Epidermal melanocyte (primary cell): ENCODE results near the gene PDE1C.
A peak's percentile ranks its signal among the peaks of the same experiment; 100 is the strongest.
"Not testable (repeated sequence)": the region's sequence is repeated elsewhere in the genome, so short reads cannot be mapped to it uniquely, and the experiment has no call there.

ENCODE experiments used
- DNase-seq: peaks from one replicate; pipeline ENCODE4 v3.0.0; 2011; ENCODE audit warnings: low spot score; ENCODE audit not compliant: insufficient read length

PDE1C gene

GRCh38 chr7:32070406-32071360 is at the start of gene PDE1C:
TSS of gene PDE1C (minus strand) at chr7:32070407.
- no peak for DNase-seq

- no peak for DNase-seq
These were observed 49.6 kb upstream of the PDE1C start for GRCh38 chr7:32119790-32120196.

GRCh38 chr7:32117837-32118236 is 47.6 kb upstream of the PDE1C start:
- no peak for DNase-seq

GRCh38 chr7:32116436-32116835 is 46.2 kb upstream of the PDE1C start:
- no peak for DNase-seq

GRCh38 chr7:32115831-32116230 is 45.6 kb upstream of the PDE1C start:
- no peak for DNase-seq

GRCh38 chr7:32108651-32109050 is 38.4 kb upstream of the PDE1C start:
- no peak for DNase-seq

- no peak for DNase-seq
These were observed 34.6 kb upstream of the PDE1C start for GRCh38 chr7:32104766-32105165.

GRCh38 chr7:32103361-32103760 is 33.2 kb upstream of the PDE1C start:
- DNase-seq: no peak

GRCh38 chr7:32102432-32102873 is 32.2 kb upstream of the PDE1C start:
- DNase-seq: no peak

- no peak for DNase-seq
These were observed 30.2 kb upstream of the PDE1C start for GRCh38 chr7:32100407-32100907.

- no peak for DNase-seq
These were observed 24.3 kb upstream of the PDE1C start for GRCh38 chr7:32094516-32094915.

GRCh38 chr7:32093415-32094408 is 23.5 kb upstream of the PDE1C start:
- DNase-seq: peak; percentile 48

- DNase-seq: no peak
These were observed 22.1 kb upstream of the PDE1C start for GRCh38 chr7:32092346-32092745.

- DNase-seq: no peak
These were observed 21.5 kb upstream of the PDE1C start for GRCh38 chr7:32091608-32092210.

- no peak for DNase-seq
These were observed 19.5 kb upstream of the PDE1C start for GRCh38 chr7:32089678-32090077.

GRCh38 chr7:32089256-32089655 is 19.0 kb upstream of the PDE1C start:
- DNase-seq: no peak

- no peak for DNase-seq
These were observed 18.3 kb upstream of the PDE1C start for GRCh38 chr7:32088451-32088881.

- no peak for DNase-seq
These were observed 9.3 kb upstream of the PDE1C start for GRCh38 chr7:32079510-32079909.

- DNase-seq: no peak
These were observed 8.6 kb upstream of the PDE1C start for GRCh38 chr7:32078824-32079223.

- DNase-seq: no peak
These were observed 7.6 kb upstream of the PDE1C start for GRCh38 chr7:32077806-32078205.

- not testable (repeated sequence) for DNase-seq
These were observed 6.6 kb upstream of the PDE1C start for GRCh38 chr7:32076802-32077201.
